HCT116 (cell line): ENCODE results near the gene SLA2. TPM values are rescaled to one million over a fixed set of nuclear protein-coding genes. Genes with fewer than 3 reads are reported as not detected.

Source experiments
- ATAC-seq: fragments of 200-7000 bp; cut with Tn5 transposase; 2 replicates; pipeline ENCODE4 v1.9.1; 2020; ENCODE audit warnings: mild to moderate bottlenecking, moderate library complexity
- BruUV-seq: library from RNA; stranded (reverse); fragments of 400-500 nt; replicated peaks from 2 replicates; lab custom pipeline; 2021; lab: Mats Ljungman, UMichigan
- CTCF ChIA-PET: fragments of 300-600 bp; sonication (Branson Sonifier 250); formaldehyde crosslinking; loops from one replicate; lab custom pipeline; 2021; ENCODE audit warnings: antibody characterized with exemption; lab: Charles Lee
- POLR2A ChIA-PET: fragments of 300-600, 350-600 bp; sonication (Branson Sonifier 250); formaldehyde crosslinking; loops from one replicate; lab custom pipeline; 2021; ENCODE audit warnings: antibody characterized with exemption; lab: Charles Lee
- RAD21 ChIA-PET, 2 experiments: fragments of 300-600 bp; sonication (Branson Sonifier 250); formaldehyde crosslinking; loops; one replicate each; lab custom pipeline; 2023; ENCODE audit warnings: low total read pairs in 2 of 2; ENCODE audit not compliant: uncharacterized antibody in 2 of 2, unreplicated experiment in 2 of 2, low non-redundant PET in 1 of 2; lab: Charles Lee
- DNase-seq: peaks from one replicate; pipeline ENCODE4 v3.0.0-alpha.2; 2010; ENCODE audit warnings: low read depth, low spot score
- H2AFZ ChIP-seq: fragments of 200-600 bp; shearing (Covaris generic), sonication (generic); 2 replicates; pipeline ENCODE4 v1.6.1; 2017; ENCODE audit warnings: low read depth, mixed run types, mixed read lengths, antibody characterized with exemption, low read length; ENCODE audit not compliant: poor library complexity, severe bottlenecking
- H3K27ac ChIP-seq: 2 replicates; pipeline ENCODE4 v1.5.1; 2012; ENCODE audit warnings: low read depth, low read length
- H3K27me3 ChIP-seq: fragments of 200-600 bp; sonication (generic); 2 replicates; pipeline ENCODE4 v1.6.1; 2016; ENCODE audit warnings: mixed run types, low read length, mixed read lengths; ENCODE audit not compliant: insufficient read depth
- H3K36me3 ChIP-seq, 2 experiments: fragments of 200-500 bp in 1 of 2; fragments of 200-600 bp in 1 of 2; sonication (Bioruptor generic) in 1 of 2; sonication (generic) in 1 of 2; 2 replicates each; pipeline versions ENCODE4 v1.5.1 to v1.6.1; 2014 to 2016; ENCODE audit warnings: low read length in 2 of 2, inconsistent platforms in 1 of 2, mixed read lengths in 1 of 2, mixed run types in 1 of 2; ENCODE audit not compliant: insufficient read depth in 2 of 2, control insufficient read depth in 1 of 2
- H3K4me1 ChIP-seq, 2 experiments: fragments of 200-600 bp in 1 of 2; sonication (generic) in 1 of 2; 2 replicates each; pipeline versions ENCODE4 v1.5.1 to v1.6.1; 2012 to 2017; ENCODE audit warnings: low read length in 2 of 2, inconsistent platforms in 1 of 2, mild to moderate bottlenecking in 1 of 2, mixed read lengths in 1 of 2, mixed run types in 1 of 2, moderate library complexity in 1 of 2; ENCODE audit not compliant: insufficient read depth in 2 of 2, control insufficient read depth in 1 of 2
- H3K4me2 ChIP-seq: fragments of 200-600 bp; sonication (generic); 2 replicates; pipeline ENCODE4 v1.6.1; 2017; ENCODE audit warnings: mixed run types, low read length, mixed read lengths
- H3K4me3 ChIP-seq, 2 experiments: fragments of 200-600 bp in 1 of 2; sonication (generic) in 1 of 2; replicated peaks in 1 of 2; 2 replicates each; pipeline ENCODE4 v1.5.1; 2011 to 2016; ENCODE audit warnings: low read length in 2 of 2, control low read depth in 1 of 2, low read depth in 1 of 2, mild to moderate bottlenecking in 1 of 2, mixed read lengths in 1 of 2, mixed run types in 1 of 2
- H3K79me2 ChIP-seq: fragments of 200-600 bp; sonication (generic); 2 replicates; pipeline ENCODE4 v1.6.1; 2017; ENCODE audit warnings: mild to moderate bottlenecking, mixed run types, low read length, moderate library complexity, mixed read lengths; ENCODE audit not compliant: insufficient read depth
- H3K9ac ChIP-seq: fragments of 200-600 bp; sonication (generic); 2 replicates; pipeline ENCODE4 v1.6.1; 2016; ENCODE audit warnings: low read length, mixed read lengths
- H3K9me2 ChIP-seq: fragments of 200-600 bp; sonication (generic), shearing (Covaris generic); 2 replicates; pipeline ENCODE4 v1.6.1; 2017; ENCODE audit warnings: mixed run types, mild to moderate bottlenecking, moderate library complexity; ENCODE audit not compliant: insufficient read depth
- H3K9me3 ChIP-seq, 2 experiments: fragments of 200-500 bp in 1 of 2; fragments of 200-600 bp in 1 of 2; sonication (Bioruptor generic) in 1 of 2; sonication (generic) in 1 of 2; 2 replicates each; pipeline ENCODE4 v1.6.1; 2014 to 2017; ENCODE audit warnings: low read length in 2 of 2, mixed read lengths in 2 of 2, inconsistent platforms in 1 of 2, low read depth in 1 of 2, mild to moderate bottlenecking in 1 of 2, mixed run types in 1 of 2, moderate library complexity in 1 of 2; ENCODE audit not compliant: control insufficient read depth in 1 of 2, insufficient read depth in 1 of 2
- H4K20me1 ChIP-seq: fragments of 200-600 bp; sonication (generic), shearing (Covaris generic); 2 replicates; pipeline ENCODE4 v1.6.1; 2017; ENCODE audit warnings: mixed run types, mild to moderate bottlenecking, moderate library complexity; ENCODE audit not compliant: insufficient read depth
- CBX3 ChIP-seq: IDR thresholded peaks from 2 replicates; pipeline ENCODE4 v1.6.1; 2012; ENCODE audit warnings: low read depth
- CEBPB ChIP-seq: IDR thresholded peaks from 2 replicates; pipeline ENCODE4 v1.6.1; 2012; ENCODE audit warnings: low read depth
- EGR1 ChIP-seq: IDR thresholded peaks from 2 replicates; pipeline ENCODE4 v1.6.1; 2012; ENCODE audit warnings: low read depth
- ELF1 ChIP-seq: IDR thresholded peaks from 2 replicates; pipeline ENCODE4 v1.6.1; 2012; ENCODE audit warnings: low read depth, borderline replicate concordance
- EZH2phosphoT487 ChIP-seq: fragments of 200-600 bp; IDR thresholded peaks from 2 replicates; pipeline ENCODE4 v1.6.1; 2018; ENCODE audit warnings: antibody characterized with exemption, borderline replicate concordance
- JUND ChIP-seq: IDR thresholded peaks from 2 replicates; pipeline ENCODE4 v1.6.1; 2012
- MAX ChIP-seq: IDR thresholded peaks from 2 replicates; pipeline ENCODE4 v1.6.1; 2012
- POLR2A ChIP-seq: IDR thresholded peaks from 2 replicates; pipeline ENCODE4 v1.7.0; 2011; ENCODE audit warnings: borderline replicate concordance; ENCODE audit not compliant: insufficient read depth, insufficient read length; ENCODE audit errors: extremely low read depth
- REST ChIP-seq: IDR thresholded peaks from 2 replicates; pipeline ENCODE4 v1.6.1; 2012; ENCODE audit warnings: low read depth
- SIN3A ChIP-seq: IDR thresholded peaks from 2 replicates; pipeline ENCODE4 v1.6.1; 2012; ENCODE audit warnings: low read depth
- SP1 ChIP-seq: IDR thresholded peaks from 2 replicates; pipeline ENCODE4 v1.6.1; 2012; ENCODE audit warnings: low read depth
- SRF ChIP-seq: IDR thresholded peaks from 2 replicates; pipeline ENCODE4 v1.6.1; 2012; ENCODE audit warnings: low read depth
- YY1 ChIP-seq: IDR thresholded peaks from 2 replicates; pipeline ENCODE4 v1.6.1; 2011; ENCODE audit warnings: low read length, low read depth, moderate library complexity, mild to moderate bottlenecking; ENCODE audit not compliant: insufficient replicate concordance; ENCODE audit errors: extremely low read depth
- ZBTB33 ChIP-seq: IDR thresholded peaks from 2 replicates; pipeline ENCODE4 v1.6.1; 2011; ENCODE audit warnings: mild to moderate bottlenecking, low read length, moderate library complexity; ENCODE audit not compliant: insufficient replicate concordance; ENCODE audit errors: extremely low read depth
- ZFX ChIP-seq: fragments of 450-650 bp; IDR thresholded peaks from 2 replicates; pipeline ENCODE4 v1.6.1; 2017
- intact Hi-C: fragments of 100-400 bp; cut with micrococcal nuclease; formaldehyde crosslinking; loops from 2 replicates; pipeline ENCODE4 v1.10.0; 2022
- total RNA-seq: library from RNA; stranded (reverse); gene quantifications from one replicate; pipeline ENCODE4 v1.2.1, GENCODE V29; 2021; ENCODE audit not compliant: unreplicated experiment

SLA2 gene
- total RNA-seq, 1 experiment from 2014 or later: 0.12 TPM

- TF ChIP-seq ZBTB33 (no peak), REST (no peak)
Observed at GRCh38 chr20:36656733-36657132, 10.7 kb upstream of the SLA2 start (continued).

GRCh38 chr20:36655004-36655403 is 9.0 kb upstream of the SLA2 start:
- RAD21 ChIA-PET: no interaction called here
- H3K36me3 ChIP-seq: no peaks in the 10 kb centered on the region; a peak in 2 of 4 replicates
- no peak overlapping the region for H3K27ac ChIP-seq
- H3K4me2 ChIP-seq: no peak overlapping the region
- no peak overlapping the region for H2AFZ ChIP-seq
- H3K9me2 ChIP-seq: no peaks in the 10 kb centered on the region
- no peak overlapping the region for H3K4me3 ChIP-seq
- POLR2A ChIA-PET: no interaction called here
- no peaks in the 10 kb centered on the region for H3K79me2 ChIP-seq
- ATAC-seq: no peak
- CTCF ChIA-PET: no interaction called here
- intact Hi-C loops: no loop called here
- no peaks in the 10 kb centered on the region for H3K9me3 ChIP-seq
- no peak overlapping the region for H3K9ac ChIP-seq
- H3K4me1 ChIP-seq: no peaks in the 10 kb centered on the region
- TF ChIP-seq SIN3A (no peak), POLR2A (no peak), CBX3 (no peak), ELF1 (no peak), YY1 (no peak), EZH2phosphoT487 (no peak), MAX (no peak), SRF (no peak), JUND (no peak), EGR1 (no peak), SP1 (no peak), ZFX (no peak), CEBPB (no peak)
- no peak for DNase-seq
- BruUV-seq: no TSS peak
- no peaks in the 10 kb centered on the region for H3K27me3 ChIP-seq
- H4K20me1 ChIP-seq: no peaks in the 10 kb centered on the region
